KMS-11 (cell line): ENCODE measurements around the gene METAP1.

ENCODE experiments used
- H2AFZ ChIP-seq: fragments of 200-600 bp; sonication (generic); 2 replicates; pipeline ENCODE4 v1.6.1; 2016; ENCODE audit warnings: antibody characterized with exemption, mixed run types, low read depth
- H3K27ac ChIP-seq: fragments of 200-600 bp; sonication (generic); 2 replicates; pipeline ENCODE4 v1.6.1; 2016; ENCODE audit warnings: mild to moderate bottlenecking, mixed run types
- H3K27me3 ChIP-seq: fragments of 200-600 bp; sonication (generic); 2 replicates; pipeline ENCODE4 v1.6.1; 2017; ENCODE audit warnings: mild to moderate bottlenecking, low read depth, mixed run types, moderate library complexity; ENCODE audit not compliant: insufficient read depth
- H3K36me3 ChIP-seq: fragments of 200-600 bp; sonication (generic); 2 replicates; pipeline ENCODE4 v1.6.1; 2017; ENCODE audit warnings: mild to moderate bottlenecking, mixed run types; ENCODE audit not compliant: insufficient read depth
- H3K4me1 ChIP-seq: fragments of 200-600 bp; sonication (generic); 2 replicates; pipeline ENCODE4 v1.6.1; 2016; ENCODE audit warnings: mild to moderate bottlenecking, low read depth, mixed run types; ENCODE audit not compliant: poor library complexity, severe bottlenecking
- H3K4me2 ChIP-seq: fragments of 200-600 bp; sonication (generic); 2 replicates; pipeline ENCODE4 v1.7.0; 2016; ENCODE audit warnings: mild to moderate bottlenecking, mixed run types
- H3K4me3 ChIP-seq: fragments of 200-600 bp; sonication (generic); IDR thresholded peaks from 2 replicates; pipeline ENCODE4 v1.6.1; 2017; ENCODE audit warnings: low read depth, low read length, mixed read lengths; ENCODE audit not compliant: insufficient read depth
- H3K79me2 ChIP-seq: fragments of 200-600 bp; sonication (generic); 2 replicates; pipeline ENCODE4 v1.6.1; 2016; ENCODE audit warnings: low read depth, mixed run types; ENCODE audit not compliant: insufficient read depth
- H3K9ac ChIP-seq: fragments of 200-600 bp; sonication (generic); 2 replicates; pipeline ENCODE4 v1.6.1; 2016; ENCODE audit warnings: mild to moderate bottlenecking, mixed run types
- H4K20me1 ChIP-seq: fragments of 200-600 bp; sonication (generic); 2 replicates; pipeline ENCODE4 v1.6.1; 2016; ENCODE audit warnings: mild to moderate bottlenecking, mixed run types; ENCODE audit not compliant: insufficient read depth
- TF ChIP-seq, protein P1 (sequence below): fragments of 200-600 bp; sonication (generic); conservative IDR thresholded peaks from 2 replicates; pipeline ENCODE4 v1.6.1; 2017; ENCODE audit warnings: low read depth, mild to moderate bottlenecking, antibody characterized with exemption, low read length, moderate library complexity, mixed read lengths

Gene METAP1

DNA sequence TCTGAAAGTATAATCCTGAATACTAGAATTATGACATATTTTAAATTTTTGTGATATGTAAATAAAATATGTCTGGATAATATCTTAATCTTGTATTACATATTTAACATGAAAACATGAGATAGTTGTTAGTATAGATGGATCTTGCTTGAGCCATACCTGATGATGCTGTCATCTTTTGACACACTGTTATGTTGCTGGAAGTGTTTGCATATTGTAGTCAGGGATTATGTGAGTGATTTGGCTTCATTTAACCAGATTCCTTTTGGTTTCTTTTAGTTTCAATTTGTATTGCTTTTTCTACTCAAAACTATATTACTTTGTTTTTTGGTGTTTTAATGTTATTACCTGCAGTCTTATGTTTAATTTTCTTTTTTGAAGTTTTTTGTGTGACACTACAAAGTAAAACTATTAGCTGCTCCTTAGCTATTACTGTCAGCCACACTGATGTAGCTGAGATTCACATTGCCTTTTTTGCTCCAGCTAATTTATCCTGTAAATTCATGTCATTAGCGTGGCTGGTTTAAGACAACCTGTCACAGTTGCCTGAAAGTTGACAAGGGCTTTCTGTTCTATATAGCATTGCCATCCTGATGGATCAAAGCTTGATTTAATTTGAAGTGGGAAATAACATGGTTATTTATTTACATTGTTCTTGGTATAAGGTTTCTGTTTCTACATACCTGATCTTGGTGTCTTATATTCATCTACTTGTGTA, 33.7 kb downstream of the METAP1 start:
- Histone ChIP-seq H3K4me1 (no peaks in the 10 kb centered on the region), H3K27me3 (no peaks in the 10 kb centered on the region), H3K36me3 (peaks cover 6% of the 10 kb centered on the region; the same call in 1 of the 2 replicates), H2AFZ (no peak overlapping the region), H3K4me3 (no peak overlapping the region), H3K9ac (no peak overlapping the region), H3K27ac (no peak overlapping the region), H3K4me2 (no peak overlapping the region), H4K20me1 (no peaks in the 10 kb centered on the region; the same call in 1 of the 2 replicates), H3K79me2 (peaks cover 37% of the 10 kb centered on the region; the same call in 1 of the 2 replicates)
- TF ChIP-seq, protein P1, sequence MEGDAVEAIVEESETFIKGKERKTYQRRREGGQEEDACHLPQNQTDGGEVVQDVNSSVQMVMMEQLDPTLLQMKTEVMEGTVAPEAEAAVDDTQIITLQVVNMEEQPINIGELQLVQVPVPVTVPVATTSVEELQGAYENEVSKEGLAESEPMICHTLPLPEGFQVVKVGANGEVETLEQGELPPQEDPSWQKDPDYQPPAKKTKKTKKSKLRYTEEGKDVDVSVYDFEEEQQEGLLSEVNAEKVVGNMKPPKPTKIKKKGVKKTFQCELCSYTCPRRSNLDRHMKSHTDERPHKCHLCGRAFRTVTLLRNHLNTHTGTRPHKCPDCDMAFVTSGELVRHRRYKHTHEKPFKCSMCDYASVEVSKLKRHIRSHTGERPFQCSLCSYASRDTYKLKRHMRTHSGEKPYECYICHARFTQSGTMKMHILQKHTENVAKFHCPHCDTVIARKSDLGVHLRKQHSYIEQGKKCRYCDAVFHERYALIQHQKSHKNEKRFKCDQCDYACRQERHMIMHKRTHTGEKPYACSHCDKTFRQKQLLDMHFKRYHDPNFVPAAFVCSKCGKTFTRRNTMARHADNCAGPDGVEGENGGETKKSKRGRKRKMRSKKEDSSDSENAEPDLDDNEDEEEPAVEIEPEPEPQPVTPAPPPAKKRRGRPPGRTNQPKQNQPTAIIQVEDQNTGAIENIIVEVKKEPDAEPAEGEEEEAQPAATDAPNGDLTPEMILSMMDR, result no peak

DNA sequence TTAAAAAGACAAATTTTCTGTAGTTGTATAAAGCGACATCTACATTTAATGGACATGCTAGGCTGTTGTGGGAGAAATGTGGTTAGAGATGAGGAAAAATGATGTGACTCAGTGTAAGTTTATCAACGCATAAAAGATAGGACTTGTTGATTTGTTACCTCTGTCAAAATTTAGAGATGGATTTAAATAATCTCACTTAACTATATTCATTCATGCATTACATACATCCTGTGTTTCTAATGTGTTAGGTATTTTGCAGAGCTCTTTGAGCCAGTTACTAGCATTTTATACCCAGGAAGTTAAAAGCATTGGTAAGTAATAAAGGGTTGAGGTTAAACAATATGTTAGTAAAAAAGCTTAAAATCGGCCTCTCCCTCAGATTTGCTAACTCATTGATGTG, 34.3 kb downstream of the METAP1 start:
- no peak overlapping the region for H3K4me3 ChIP-seq
- no peak overlapping the region for H3K27ac ChIP-seq
- no peak overlapping the region for H2AFZ ChIP-seq
- TF ChIP-seq, protein P1, result no peak
- peaks cover 7% of the 10 kb centered on the region; the same call in 1 of the 2 replicates for H3K36me3 ChIP-seq
- no peaks in the 10 kb centered on the region; the same call in 1 of the 2 replicates for H4K20me1 ChIP-seq
- H3K4me1 ChIP-seq, result no peaks in the 10 kb centered on the region
- no peaks in the 10 kb centered on the region for H3K27me3 ChIP-seq
- no peak overlapping the region for H3K9ac ChIP-seq
- H3K4me2 ChIP-seq, result no peak overlapping the region
- peaks cover 31% of the 10 kb centered on the region; the same call in 1 of the 2 replicates for H3K79me2 ChIP-seq

DNA sequence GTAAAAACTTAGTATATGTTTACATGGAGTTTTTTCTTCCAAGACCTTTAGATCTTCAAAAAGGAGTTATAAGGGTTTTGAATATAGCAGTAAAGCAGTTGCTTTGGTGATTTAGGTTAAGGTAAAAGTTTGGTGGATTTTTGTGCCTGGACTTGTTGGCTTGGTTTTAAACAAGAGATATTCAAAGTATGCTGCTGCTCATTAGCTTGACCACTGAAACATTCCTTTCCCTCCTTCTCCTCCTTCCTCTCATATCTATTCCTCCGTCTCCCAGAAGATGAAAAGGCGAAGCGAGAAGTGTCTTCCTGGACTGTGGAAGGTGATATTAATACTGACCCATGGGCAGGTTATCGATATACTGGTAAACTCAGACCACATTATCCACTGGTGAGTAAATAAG, 38.4 kb downstream of the METAP1 start:
- no peak overlapping the region for H3K27ac ChIP-seq
- no peaks in the 10 kb centered on the region for H3K4me1 ChIP-seq
- no peak overlapping the region for H3K4me2 ChIP-seq
- peaks cover 7% of the 10 kb centered on the region; the same call in 1 of the 2 replicates for H3K36me3 ChIP-seq
- no peaks in the 10 kb centered on the region for H3K27me3 ChIP-seq
- 0 out of 2 replicates have a peak, but pooled peaks cover 6% of the 10 kb centered on the region for H3K79me2 ChIP-seq
- H3K9ac ChIP-seq, result no peak overlapping the region
- no peak overlapping the region for H2AFZ ChIP-seq
- TF ChIP-seq, protein P1, result no peak
- no peaks in the 10 kb centered on the region; the same call in 1 of the 2 replicates for H4K20me1 ChIP-seq
- H3K4me3 ChIP-seq, result no peak overlapping the region

DNA sequence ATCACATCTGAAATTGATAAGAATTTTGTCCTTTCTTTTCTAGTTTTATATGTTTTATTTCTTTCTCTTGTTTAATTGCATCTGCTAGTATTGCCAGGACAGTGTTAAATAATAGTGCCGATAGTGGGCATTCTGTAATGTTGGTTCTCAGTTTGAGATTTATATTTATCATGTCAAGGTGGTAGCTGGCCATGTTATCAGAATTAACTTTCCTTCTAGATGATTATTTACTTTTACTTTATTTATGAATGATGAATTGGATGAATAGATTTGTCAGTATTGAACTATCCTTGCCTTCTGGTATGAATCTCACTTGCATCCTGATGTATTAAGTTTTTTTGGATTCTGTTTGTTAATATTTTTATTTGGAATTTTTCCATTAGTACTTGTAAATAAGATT, 42.7 kb downstream of the METAP1 start:
- no peaks in the 10 kb centered on the region for H3K27me3 ChIP-seq
- no peak overlapping the region for H3K27ac ChIP-seq
- H4K20me1 ChIP-seq, result no peaks in the 10 kb centered on the region
- no peak overlapping the region for H3K9ac ChIP-seq
- H3K4me1 ChIP-seq, result no peaks in the 10 kb centered on the region
- H3K36me3 ChIP-seq, result peaks cover 7% of the 10 kb centered on the region; the same call in 1 of the 2 replicates
- TF ChIP-seq, protein P1, result no peak
- no peak overlapping the region for H3K4me3 ChIP-seq
- H3K79me2 ChIP-seq, result 0 out of 2 replicates have a peak, but pooled peaks cover 3% of the 10 kb centered on the region
- H3K4me2 ChIP-seq, result no peak overlapping the region
- H2AFZ ChIP-seq, result no peak overlapping the region
